D721Med (cell line): ENCODE measurements around the gene ACBD5.
"Not testable (repeated sequence)": the region's sequence is repeated elsewhere in the genome, so short reads cannot be mapped to it uniquely, and the experiment has no call there.

Experiments used
- DNase-seq: peaks from one replicate; pipeline ENCODE4 v3.0.0; 2011; ENCODE audit warnings: low spot score; ENCODE audit not compliant: insufficient read length
- FAIRE-seq: peaks from 2 replicates; lab custom pipeline; 2011; peaks lifted over from hg19 to GRCh38; lab: Jason Lieb, UNC
- TF ChIP-seq, protein P1 (sequence below): IDR thresholded peaks from 2 replicates; pipeline ENCODE4 v1.5.1; 2012; ENCODE audit warnings: mild to moderate bottlenecking, control low read depth; ENCODE audit not compliant: insufficient read depth; ENCODE audit errors: missing control alignments

ACBD5 gene

DNA sequence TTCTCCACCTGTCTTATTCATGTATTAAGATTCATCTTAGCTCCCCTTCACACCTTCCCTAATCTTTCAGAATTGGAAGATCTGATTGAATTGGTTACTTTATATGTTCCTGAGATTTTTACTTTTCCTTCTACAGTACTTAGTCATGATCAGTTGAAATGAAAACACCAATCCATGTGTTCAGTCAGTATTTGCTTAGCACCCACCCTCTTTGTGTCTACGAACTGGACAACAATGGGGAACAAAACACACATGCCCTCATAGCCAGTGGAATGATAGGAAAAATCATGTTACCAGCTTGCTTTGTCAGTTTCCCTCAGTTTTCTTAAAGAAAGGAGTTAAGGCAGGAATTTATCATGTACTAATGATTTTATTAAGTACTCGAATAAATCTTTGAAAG, 83.4 kb downstream of the ACBD5 start:
- no peak for FAIRE-seq
- no peak for DNase-seq
- TF ChIP-seq, protein P1, sequence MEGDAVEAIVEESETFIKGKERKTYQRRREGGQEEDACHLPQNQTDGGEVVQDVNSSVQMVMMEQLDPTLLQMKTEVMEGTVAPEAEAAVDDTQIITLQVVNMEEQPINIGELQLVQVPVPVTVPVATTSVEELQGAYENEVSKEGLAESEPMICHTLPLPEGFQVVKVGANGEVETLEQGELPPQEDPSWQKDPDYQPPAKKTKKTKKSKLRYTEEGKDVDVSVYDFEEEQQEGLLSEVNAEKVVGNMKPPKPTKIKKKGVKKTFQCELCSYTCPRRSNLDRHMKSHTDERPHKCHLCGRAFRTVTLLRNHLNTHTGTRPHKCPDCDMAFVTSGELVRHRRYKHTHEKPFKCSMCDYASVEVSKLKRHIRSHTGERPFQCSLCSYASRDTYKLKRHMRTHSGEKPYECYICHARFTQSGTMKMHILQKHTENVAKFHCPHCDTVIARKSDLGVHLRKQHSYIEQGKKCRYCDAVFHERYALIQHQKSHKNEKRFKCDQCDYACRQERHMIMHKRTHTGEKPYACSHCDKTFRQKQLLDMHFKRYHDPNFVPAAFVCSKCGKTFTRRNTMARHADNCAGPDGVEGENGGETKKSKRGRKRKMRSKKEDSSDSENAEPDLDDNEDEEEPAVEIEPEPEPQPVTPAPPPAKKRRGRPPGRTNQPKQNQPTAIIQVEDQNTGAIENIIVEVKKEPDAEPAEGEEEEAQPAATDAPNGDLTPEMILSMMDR: no peak

DNA sequence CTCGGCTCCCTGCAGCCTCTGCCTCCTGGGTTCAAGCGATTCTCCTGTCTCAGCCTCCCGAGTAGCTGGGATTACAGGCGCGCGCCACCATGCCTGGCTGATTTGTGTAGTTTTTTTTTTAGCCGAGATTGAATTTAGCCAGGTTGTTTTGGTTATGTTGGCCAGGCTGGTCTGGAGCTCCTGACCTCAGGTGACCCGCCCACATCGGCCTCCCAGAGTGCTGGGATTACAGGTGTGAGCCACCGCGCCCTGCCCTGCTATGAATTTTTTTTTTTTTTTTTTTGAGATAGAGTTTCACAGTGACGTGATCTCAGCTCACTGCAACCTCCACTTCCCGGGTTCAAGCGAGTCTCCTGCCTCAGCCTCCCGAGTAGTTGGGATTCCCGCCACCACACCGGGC, 84.0 kb downstream of the ACBD5 start:
- DNase-seq: not testable (repeated sequence)

DNA sequence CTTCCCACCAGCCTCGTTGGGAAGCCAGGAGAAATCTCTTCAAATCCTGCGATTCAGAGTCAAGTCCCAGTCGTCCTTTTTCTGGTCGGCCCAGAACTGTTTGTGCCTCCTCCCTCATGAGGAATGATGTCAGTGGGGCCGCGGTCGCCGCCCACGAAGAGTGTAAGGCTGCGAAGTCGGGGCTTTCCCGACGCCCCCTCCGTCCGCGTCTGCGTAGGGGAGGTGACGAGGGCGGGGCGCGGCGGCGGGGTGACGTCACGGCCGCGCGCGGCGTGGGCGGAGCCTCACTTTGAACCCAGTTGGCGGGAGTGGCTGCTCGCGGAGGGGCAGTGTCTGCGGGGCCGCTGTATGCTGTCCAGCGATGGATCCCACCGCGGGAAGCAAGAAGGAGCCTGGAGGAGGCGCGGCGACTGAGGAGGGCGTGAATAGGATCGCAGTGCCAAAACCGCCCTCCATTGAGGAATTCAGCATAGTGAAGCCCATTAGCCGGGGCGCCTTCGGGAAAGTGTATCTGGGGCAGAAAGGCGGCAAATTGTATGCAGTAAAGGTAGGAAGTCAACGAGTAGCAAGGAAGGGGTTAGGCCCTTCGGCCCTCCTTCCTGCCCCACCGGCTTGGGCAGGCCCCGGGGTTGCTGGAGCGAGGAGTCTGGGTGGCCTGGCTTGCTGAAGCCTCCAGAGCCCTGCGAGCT, 85.4 kb downstream of the ACBD5 start, which contains the start of gene MASTL:
Gene MASTL, plus strand, starts transcription at position 287 of the 689 bp plus-strand sequence. Its CDS starts 75 bp downstream, at position 362.
- TF ChIP-seq, protein P1: no peak
- no peak for FAIRE-seq
- peak; percentile 53 for DNase-seq

More for the DNA sequence above, 84.0 kb downstream of the ACBD5 start:
- FAIRE-seq: not testable (repeated sequence)

DNA sequence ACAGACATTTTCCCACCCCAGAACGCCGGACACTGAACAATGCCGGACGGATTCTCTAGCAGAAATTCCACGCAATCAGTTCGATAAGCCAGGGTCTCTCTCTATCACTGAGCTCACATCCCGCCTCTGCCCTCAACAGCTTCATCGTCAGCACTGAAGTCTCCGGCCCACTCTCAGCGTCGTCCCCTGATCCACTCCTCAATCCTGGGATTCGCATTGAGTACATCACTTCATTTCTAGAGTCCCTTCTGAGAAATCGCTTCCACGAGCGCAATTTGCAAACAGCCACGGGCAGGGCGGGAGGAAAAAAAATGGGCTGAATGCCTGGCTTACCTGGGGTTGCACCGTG, 86.8 kb downstream of the ACBD5 start:
- no peak for DNase-seq
- no peak for FAIRE-seq
- TF ChIP-seq, protein P1: no peak

DNA sequence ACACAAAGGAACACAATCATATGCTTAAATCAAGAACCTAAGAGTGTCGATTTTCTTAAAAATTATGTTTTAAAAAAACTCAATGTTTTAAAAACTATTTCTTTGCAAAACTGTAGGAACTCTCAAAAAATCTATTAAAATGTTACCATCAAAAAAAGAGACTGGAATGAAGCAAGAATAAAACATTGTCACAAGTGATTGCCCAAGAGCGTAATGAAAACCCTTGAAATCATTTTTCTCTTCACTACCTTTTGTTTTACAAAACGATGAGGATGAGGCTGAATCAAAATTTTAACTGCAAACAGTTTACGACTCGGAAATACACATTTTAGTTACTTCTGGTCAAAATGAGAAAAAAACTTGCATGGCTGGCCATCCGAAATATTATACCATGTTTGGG, 87.3 kb downstream of the ACBD5 start:
- FAIRE-seq: no peak
- TF ChIP-seq, protein P1: no peak
- no peak for DNase-seq

DNA sequence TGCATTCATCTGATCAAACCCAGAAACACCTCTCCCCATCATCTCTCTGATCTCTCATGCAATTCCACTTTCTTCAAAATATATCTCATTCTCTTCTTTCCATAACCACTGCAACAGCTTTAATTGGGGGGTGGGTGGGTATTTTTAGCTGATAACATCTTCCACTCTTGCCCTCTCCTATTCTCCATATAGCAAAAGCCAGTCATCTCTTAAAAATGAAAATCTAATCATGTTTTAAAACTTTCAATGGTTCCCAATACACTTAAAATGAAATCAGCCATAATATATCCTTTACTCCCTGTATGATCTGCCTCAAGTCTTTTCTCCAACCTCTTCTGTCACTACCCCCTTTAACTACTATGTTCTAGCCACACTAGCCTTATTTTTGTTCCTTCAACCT, 87.9 kb downstream of the ACBD5 start:
- TF ChIP-seq, protein P1: no peak
- DNase-seq (no peak), FAIRE-seq (no peak)

DNA sequence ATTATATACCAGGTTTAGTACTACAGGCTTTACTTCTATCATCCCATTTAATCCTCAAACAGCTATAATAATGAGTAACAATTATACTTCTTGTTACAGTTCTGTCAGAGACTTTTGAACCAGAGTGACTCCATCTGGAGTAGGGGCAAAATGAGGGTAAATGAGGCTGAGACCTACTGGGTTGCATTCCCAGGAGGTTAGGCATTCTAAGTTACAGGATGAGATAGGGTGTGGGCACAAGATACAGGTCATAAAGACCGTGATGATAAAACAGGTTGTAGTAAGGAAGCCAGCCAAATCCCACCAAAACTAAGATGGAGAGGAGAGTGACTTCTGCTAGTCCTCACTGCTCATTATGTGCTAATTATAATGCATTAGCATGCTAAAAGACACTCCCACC, 90.3 kb downstream of the ACBD5 start:
- FAIRE-seq: no peak
- TF ChIP-seq, protein P1: no peak

DNA sequence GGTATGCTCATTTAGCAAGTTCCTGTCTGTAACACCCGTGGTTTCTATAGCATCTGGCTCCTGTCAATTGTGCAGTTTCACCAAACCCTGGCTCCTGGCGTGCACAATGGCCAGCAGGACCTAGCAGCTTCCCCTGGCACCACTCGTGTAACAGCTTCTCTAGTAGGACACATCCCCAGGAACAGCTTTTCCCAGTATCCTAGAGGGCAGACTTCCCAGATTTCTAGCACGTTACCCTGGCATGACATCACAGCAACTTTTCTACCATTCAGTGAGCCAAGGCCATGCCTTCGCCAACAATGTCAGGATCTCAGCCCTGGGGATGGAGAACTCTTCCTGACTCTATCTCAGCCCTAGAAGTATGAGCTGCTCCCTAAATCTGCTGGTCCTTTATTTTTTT, 92.9 kb downstream of the ACBD5 start:
- TF ChIP-seq, protein P1: no peak
- no peak for FAIRE-seq
- DNase-seq: no peak

More for the DNA sequence above, 90.3 kb downstream of the ACBD5 start:
- DNase-seq: no peak
